GM23338 (cell line): ENCODE measurements around the gene B3GALNT2. TPM values are rescaled to one million over a fixed set of nuclear protein-coding genes. Genes with fewer than 3 reads are reported as not detected.

Source experiments
- ATAC-seq: fragments of 200-7000 bp; cut with Tn5 transposase; 3 replicates; pipeline ENCODE4 v1.9.1; 2020
- DNase-seq: peaks from one replicate; pipeline ENCODE4 v3.0.0-alpha.2; 2015; ENCODE audit warnings: low spot score
- H2AFZ ChIP-seq: fragments of 200-600 bp; sonication (generic); 2 replicates; pipeline ENCODE4 v1.8.0; 2016; ENCODE audit warnings: antibody characterized with exemption, mild to moderate bottlenecking, moderate library complexity
- H3F3A ChIP-seq: fragments of 200-600 bp; sonication (generic); replicated peaks from 2 replicates; pipeline ENCODE4 v1.8.0; 2017; ENCODE audit warnings: antibody characterized with exemption, mixed run types, low read depth
- H3K27ac ChIP-seq: fragments of 200-600 bp; sonication (generic); 2 replicates; pipeline ENCODE4 v1.6.1; 2016; ENCODE audit warnings: low read depth
- H3K27me3 ChIP-seq: fragments of 200-600 bp; sonication (generic); 2 replicates; pipeline ENCODE4 v1.8.0; 2016; ENCODE audit warnings: mild to moderate bottlenecking, mixed run types, moderate library complexity; ENCODE audit not compliant: insufficient read depth
- H3K36me3 ChIP-seq: fragments of 200-600 bp; sonication (generic); 2 replicates; pipeline ENCODE4 v1.8.0; 2016; ENCODE audit warnings: mild to moderate bottlenecking; ENCODE audit not compliant: insufficient read depth
- H3K4me1 ChIP-seq: fragments of 200-600 bp; sonication (generic); 2 replicates; pipeline ENCODE4 v1.8.0; 2016; ENCODE audit warnings: mild to moderate bottlenecking, moderate library complexity; ENCODE audit not compliant: insufficient read depth
- H3K4me2 ChIP-seq: fragments of 200-600 bp; sonication (generic); 2 replicates; pipeline ENCODE4 v1.7.1; 2017; ENCODE audit warnings: mixed run types
- H3K4me3 ChIP-seq: fragments of 200-600 bp; sonication (generic); 2 replicates; pipeline ENCODE4 v1.6.1; 2016; ENCODE audit warnings: mixed run types
- H3K79me2 ChIP-seq: fragments of 200-600 bp; sonication (generic); replicated peaks from 2 replicates; pipeline ENCODE4 v1.8.0; 2017; ENCODE audit warnings: mild to moderate bottlenecking; ENCODE audit not compliant: insufficient read depth
- H3K9me2 ChIP-seq: fragments of 200-600 bp; sonication (generic); 2 replicates; pipeline ENCODE4 v1.8.0; 2017; ENCODE audit not compliant: insufficient read depth
- H4K20me1 ChIP-seq: fragments of 200-600 bp; sonication (generic); replicated peaks from 2 replicates; pipeline ENCODE4 v1.8.0; 2017; ENCODE audit warnings: mild to moderate bottlenecking; ENCODE audit not compliant: insufficient read depth
- H3K27ac Mint-ChIP-seq: 2 replicates; pipeline ENCODE4 v1.8.0; 2020; ENCODE audit warnings: inconsistent platforms, mild to moderate bottlenecking, moderate library complexity, mixed read lengths
- H3K27me3 Mint-ChIP-seq: 3 replicates; pipeline ENCODE4 v1.8.0; 2022; ENCODE audit warnings: low read depth, mild to moderate bottlenecking, moderate library complexity, mixed read lengths, inconsistent platforms; ENCODE audit not compliant: insufficient read depth, poor library complexity
- H3K36me3 Mint-ChIP-seq: 3 replicates; pipeline ENCODE4 v1.8.0; 2021; ENCODE audit warnings: low read depth, mild to moderate bottlenecking, inconsistent platforms, moderate library complexity, mixed read lengths
- H3K4me1 Mint-ChIP-seq: 3 replicates; pipeline ENCODE4 v1.8.0; 2020; ENCODE audit warnings: mild to moderate bottlenecking, inconsistent platforms, mixed read lengths
- H3K4me3 Mint-ChIP-seq: 3 replicates; pipeline ENCODE4 v1.8.0; 2021; ENCODE audit warnings: moderate library complexity, mild to moderate bottlenecking, inconsistent platforms, mixed read lengths
- H3K9me3 Mint-ChIP-seq: 3 replicates; pipeline ENCODE4 v1.8.0; 2020; ENCODE audit warnings: moderate library complexity, mild to moderate bottlenecking, inconsistent platforms, mixed read lengths
- CREB1 ChIP-seq: fragments of 250-450 bp; sonication (Bioruptor Pico); IDR thresholded peaks from 2 replicates; pipeline ENCODE4 v1.5.0; 2020; ENCODE audit warnings: low read depth, mild to moderate bottlenecking, moderate library complexity
- EZH2 ChIP-seq: fragments of 200-600 bp; sonication (generic); IDR thresholded peaks from one replicate; pipeline ENCODE4 v1.8.0; 2017; ENCODE audit warnings: antibody characterized with exemption, mild to moderate bottlenecking, low read depth; ENCODE audit not compliant: unreplicated experiment
- EZH2phosphoT487 ChIP-seq: fragments of 200-600 bp; sonication (generic); IDR thresholded peaks from one replicate; pipeline ENCODE4 v1.8.1; 2018; ENCODE audit warnings: antibody characterized with exemption; ENCODE audit not compliant: unreplicated experiment
- JUNB ChIP-seq: IDR thresholded peaks from one replicate; pipeline ENCODE4 v1.6.1; 2016; ENCODE audit warnings: antibody characterized with exemption; ENCODE audit not compliant: unreplicated experiment
- NANOG ChIP-seq: IDR thresholded peaks from 2 replicates; pipeline ENCODE4 v1.6.1; 2016; ENCODE audit warnings: antibody characterized with exemption, borderline replicate concordance
- POLR2AphosphoS5 ChIP-seq: IDR thresholded peaks from 2 replicates; pipeline ENCODE4 v1.6.1; 2016; ENCODE audit warnings: antibody characterized with exemption, low read depth
- STAT1 ChIP-seq: IDR thresholded peaks from one replicate; pipeline ENCODE4 v1.6.1; 2016; ENCODE audit warnings: antibody characterized with exemption; ENCODE audit not compliant: unreplicated experiment
- ZNF114 ChIP-seq: fragments of 250-450 bp; sonication (Bioruptor Pico); IDR thresholded peaks from 2 replicates; pipeline ENCODE4 v1.5.0; 2020; ENCODE audit warnings: mild to moderate bottlenecking, moderate library complexity
- ZNF331 ChIP-seq: fragments of 250-450 bp; sonication (Bioruptor Pico); IDR thresholded peaks from 2 replicates; pipeline ENCODE4 v1.5.0; 2020; ENCODE audit warnings: low read depth, mild to moderate bottlenecking, moderate library complexity
- polyA plus RNA-seq: library from polyadenylated mRNA; unstranded; fragments of >200 nt; fragmentation: Nextera tagmentation; extraction: Ambion mirVana; gene quantifications from 2 replicates; pipeline ENCODE4 v1.2.1, GENCODE V29; 2016
- total RNA-seq: library from RNA; depleted of rRNA; stranded (reverse); fragments of >200 nt; shearing (Covaris generic); gene quantifications from 2 replicates; pipeline ENCODE4 v1.2.3, GENCODE V29; 2014
- TF ChIP-seq, protein P1 (sequence below): fragments of 250-450 bp; sonication (Bioruptor Pico); IDR thresholded peaks from 2 replicates; pipeline ENCODE4 v1.5.0; 2020; ENCODE audit warnings: mild to moderate bottlenecking, moderate library complexity
- TF ChIP-seq, protein P2 (sequence below): IDR thresholded peaks from 2 replicates; pipeline ENCODE4 v1.6.1; 2016; ENCODE audit warnings: antibody characterized with exemption
- TF ChIP-seq, protein P3 (sequence below), 2 experiments: fragments of 200-600 bp in 1 of 2; sonication (generic) in 1 of 2; conservative IDR thresholded peaks; 2 replicates each; pipeline versions ENCODE4 v1.5.1 to v1.6.1; 2016 to 2017; ENCODE audit warnings: antibody characterized with exemption in 2 of 2, low read depth in 2 of 2, mild to moderate bottlenecking in 2 of 2, moderate library complexity in 1 of 2
- TF ChIP-seq, protein P4 (sequence below): IDR thresholded peaks from one replicate; pipeline ENCODE4 v1.6.1; 2018; ENCODE audit warnings: antibody characterized with exemption; ENCODE audit not compliant: unreplicated experiment

The B3GALNT2 gene
- total and polyA plus RNA-seq, 2 experiments from 2014 or later = 14.4 to 48.8 TPM

DNA sequence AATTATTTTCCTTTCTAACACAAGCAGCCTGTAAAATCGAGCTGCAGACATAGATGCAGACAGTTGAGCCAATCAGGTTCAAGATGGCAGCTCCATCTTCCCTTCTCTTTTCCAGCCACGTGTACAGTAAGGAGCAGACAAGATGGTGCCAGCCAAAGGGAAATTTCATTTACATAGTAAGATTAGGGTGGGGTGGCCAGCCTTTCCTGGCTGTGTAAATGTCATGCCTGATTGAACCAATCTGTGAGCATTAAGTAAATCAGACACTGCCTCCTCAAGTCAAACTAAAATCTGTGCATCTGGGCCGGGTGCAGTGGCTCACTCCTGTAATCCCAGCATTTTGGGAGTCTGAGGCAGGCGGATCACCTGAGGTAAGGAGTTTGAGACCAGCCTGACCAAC is 76.8 kb downstream of the B3GALNT2 start:
- ATAC-seq (no peak), DNase-seq (no peak)
- Mint-ChIP-seq H3K4me3 (no peak overlapping the region), H3K27me3 (no peaks in the 10 kb centered on the region), H3K9me3 (no peaks in the 10 kb centered on the region), H3K4me1 (peaks cover 13% of the 10 kb centered on the region), H3K36me3 (peaks cover 2% of the 10 kb centered on the region; the same call in 2 of the 3 replicates), H3K27ac (no peak overlapping the region)
- Histone ChIP-seq H3K79me2 (peaks cover 8% of the 10 kb centered on the region; the same call in 1 of the 2 replicates), H3K4me1 (peaks cover 5% of the 10 kb centered on the region; the same call in 1 of the 2 replicates), H4K20me1 (no peaks in the 10 kb centered on the region), H3K27me3 (no peaks in the 10 kb centered on the region), H3F3A (no peaks in the 10 kb centered on the region), H3K9me2 (no peaks in the 10 kb centered on the region), H3K4me2 (no peak overlapping the region), H3K4me3 (no peak overlapping the region), H3K27ac (peak overlapping the region; percentile 39; the same call in 1 of the 2 replicates), H2AFZ (no peak overlapping the region), H3K36me3 (no peaks in the 10 kb centered on the region)
- TF ChIP-seq EZH2phosphoT487 (no peak), ZNF331 (CRISPR knock-in tag) (no peak), JUNB (no peak), POLR2AphosphoS5 (no peak), EZH2 (no peak), CREB1 (no peak), NANOG (no peak), STAT1 (no peak), ZNF114 (CRISPR knock-in tag) (no peak)
- TF ChIP-seq, protein P1, sequence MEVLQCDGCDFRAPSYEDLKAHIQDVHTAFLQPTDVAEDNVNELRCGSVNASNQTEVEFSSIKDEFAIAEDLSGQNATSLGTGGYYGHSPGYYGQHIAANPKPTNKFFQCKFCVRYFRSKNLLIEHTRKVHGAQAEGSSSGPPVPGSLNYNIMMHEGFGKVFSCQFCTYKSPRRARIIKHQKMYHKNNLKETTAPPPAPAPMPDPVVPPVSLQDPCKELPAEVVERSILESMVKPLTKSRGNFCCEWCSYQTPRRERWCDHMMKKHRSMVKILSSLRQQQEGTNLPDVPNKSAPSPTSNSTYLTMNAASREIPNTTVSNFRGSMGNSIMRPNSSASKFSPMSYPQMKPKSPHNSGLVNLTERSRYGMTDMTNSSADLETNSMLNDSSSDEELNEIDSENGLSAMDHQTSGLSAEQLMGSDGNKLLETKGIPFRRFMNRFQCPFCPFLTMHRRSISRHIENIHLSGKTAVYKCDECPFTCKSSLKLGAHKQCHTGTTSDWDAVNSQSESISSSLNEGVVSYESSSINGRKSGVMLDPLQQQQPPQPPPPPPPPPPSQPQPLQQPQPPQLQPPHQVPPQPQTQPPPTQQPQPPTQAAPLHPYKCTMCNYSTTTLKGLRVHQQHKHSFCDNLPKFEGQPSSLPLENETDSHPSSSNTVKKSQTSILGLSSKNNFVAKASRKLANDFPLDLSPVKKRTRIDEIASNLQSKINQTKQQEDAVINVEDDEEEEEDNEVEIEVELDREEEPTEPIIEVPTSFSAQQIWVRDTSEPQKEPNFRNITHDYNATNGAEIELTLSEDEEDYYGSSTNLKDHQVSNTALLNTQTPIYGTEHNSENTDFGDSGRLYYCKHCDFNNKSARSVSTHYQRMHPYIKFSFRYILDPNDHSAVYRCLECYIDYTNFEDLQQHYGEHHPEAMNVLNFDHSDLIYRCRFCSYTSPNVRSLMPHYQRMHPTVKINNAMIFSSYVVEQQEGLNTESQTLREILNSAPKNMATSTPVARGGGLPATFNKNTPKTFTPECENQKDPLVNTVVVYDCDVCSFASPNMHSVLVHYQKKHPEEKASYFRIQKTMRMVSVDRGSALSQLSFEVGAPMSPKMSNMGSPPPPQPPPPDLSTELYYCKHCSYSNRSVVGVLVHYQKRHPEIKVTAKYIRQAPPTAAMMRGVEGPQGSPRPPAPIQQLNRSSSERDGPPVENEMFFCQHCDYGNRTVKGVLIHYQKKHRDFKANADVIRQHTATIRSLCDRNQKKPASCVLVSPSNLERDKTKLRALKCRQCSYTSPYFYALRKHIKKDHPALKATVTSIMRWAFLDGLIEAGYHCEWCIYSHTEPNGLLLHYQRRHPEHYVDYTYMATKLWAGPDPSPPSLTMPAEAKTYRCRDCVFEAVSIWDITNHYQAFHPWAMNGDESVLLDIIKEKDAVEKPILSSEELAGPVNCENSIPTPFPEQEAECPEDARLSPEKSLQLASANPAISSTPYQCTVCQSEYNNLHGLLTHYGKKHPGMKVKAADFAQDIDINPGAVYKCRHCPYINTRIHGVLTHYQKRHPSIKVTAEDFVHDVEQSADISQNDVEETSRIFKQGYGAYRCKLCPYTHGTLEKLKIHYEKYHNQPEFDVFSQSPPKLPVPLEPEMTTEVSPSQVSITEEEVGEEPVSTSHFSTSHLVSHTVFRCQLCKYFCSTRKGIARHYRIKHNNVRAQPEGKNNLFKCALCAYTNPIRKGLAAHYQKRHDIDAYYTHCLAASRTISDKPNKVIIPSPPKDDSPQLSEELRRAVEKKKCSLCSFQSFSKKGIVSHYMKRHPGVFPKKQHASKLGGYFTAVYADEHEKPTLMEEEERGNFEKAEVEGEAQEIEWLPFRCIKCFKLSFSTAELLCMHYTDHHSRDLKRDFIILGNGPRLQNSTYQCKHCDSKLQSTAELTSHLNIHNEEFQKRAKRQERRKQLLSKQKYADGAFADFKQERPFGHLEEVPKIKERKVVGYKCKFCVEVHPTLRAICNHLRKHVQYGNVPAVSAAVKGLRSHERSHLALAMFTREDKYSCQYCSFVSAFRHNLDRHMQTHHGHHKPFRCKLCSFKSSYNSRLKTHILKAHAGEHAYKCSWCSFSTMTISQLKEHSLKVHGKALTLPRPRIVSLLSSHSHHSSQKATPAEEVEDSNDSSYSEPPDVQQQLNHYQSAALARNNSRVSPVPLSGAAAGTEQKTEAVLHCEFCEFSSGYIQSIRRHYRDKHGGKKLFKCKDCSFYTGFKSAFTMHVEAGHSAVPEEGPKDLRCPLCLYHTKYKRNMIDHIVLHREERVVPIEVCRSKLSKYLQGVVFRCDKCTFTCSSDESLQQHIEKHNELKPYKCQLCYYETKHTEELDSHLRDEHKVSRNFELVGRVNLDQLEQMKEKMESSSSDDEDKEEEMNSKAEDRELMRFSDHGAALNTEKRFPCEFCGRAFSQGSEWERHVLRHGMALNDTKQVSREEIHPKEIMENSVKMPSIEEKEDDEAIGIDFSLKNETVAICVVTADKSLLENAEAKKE (CRISPR knock-in tag) = no peak
- TF ChIP-seq, protein P2, sequence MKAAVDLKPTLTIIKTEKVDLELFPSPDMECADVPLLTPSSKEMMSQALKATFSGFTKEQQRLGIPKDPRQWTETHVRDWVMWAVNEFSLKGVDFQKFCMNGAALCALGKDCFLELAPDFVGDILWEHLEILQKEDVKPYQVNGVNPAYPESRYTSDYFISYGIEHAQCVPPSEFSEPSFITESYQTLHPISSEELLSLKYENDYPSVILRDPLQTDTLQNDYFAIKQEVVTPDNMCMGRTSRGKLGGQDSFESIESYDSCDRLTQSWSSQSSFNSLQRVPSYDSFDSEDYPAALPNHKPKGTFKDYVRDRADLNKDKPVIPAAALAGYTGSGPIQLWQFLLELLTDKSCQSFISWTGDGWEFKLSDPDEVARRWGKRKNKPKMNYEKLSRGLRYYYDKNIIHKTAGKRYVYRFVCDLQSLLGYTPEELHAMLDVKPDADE = no peak
- TF ChIP-seq, protein P3, sequence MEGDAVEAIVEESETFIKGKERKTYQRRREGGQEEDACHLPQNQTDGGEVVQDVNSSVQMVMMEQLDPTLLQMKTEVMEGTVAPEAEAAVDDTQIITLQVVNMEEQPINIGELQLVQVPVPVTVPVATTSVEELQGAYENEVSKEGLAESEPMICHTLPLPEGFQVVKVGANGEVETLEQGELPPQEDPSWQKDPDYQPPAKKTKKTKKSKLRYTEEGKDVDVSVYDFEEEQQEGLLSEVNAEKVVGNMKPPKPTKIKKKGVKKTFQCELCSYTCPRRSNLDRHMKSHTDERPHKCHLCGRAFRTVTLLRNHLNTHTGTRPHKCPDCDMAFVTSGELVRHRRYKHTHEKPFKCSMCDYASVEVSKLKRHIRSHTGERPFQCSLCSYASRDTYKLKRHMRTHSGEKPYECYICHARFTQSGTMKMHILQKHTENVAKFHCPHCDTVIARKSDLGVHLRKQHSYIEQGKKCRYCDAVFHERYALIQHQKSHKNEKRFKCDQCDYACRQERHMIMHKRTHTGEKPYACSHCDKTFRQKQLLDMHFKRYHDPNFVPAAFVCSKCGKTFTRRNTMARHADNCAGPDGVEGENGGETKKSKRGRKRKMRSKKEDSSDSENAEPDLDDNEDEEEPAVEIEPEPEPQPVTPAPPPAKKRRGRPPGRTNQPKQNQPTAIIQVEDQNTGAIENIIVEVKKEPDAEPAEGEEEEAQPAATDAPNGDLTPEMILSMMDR (conservative IDR thresholded peaks at IDR 0.05; ENCODE audit: low read depth in 2 of 2) = no peak
- TF ChIP-seq, protein P4, sequence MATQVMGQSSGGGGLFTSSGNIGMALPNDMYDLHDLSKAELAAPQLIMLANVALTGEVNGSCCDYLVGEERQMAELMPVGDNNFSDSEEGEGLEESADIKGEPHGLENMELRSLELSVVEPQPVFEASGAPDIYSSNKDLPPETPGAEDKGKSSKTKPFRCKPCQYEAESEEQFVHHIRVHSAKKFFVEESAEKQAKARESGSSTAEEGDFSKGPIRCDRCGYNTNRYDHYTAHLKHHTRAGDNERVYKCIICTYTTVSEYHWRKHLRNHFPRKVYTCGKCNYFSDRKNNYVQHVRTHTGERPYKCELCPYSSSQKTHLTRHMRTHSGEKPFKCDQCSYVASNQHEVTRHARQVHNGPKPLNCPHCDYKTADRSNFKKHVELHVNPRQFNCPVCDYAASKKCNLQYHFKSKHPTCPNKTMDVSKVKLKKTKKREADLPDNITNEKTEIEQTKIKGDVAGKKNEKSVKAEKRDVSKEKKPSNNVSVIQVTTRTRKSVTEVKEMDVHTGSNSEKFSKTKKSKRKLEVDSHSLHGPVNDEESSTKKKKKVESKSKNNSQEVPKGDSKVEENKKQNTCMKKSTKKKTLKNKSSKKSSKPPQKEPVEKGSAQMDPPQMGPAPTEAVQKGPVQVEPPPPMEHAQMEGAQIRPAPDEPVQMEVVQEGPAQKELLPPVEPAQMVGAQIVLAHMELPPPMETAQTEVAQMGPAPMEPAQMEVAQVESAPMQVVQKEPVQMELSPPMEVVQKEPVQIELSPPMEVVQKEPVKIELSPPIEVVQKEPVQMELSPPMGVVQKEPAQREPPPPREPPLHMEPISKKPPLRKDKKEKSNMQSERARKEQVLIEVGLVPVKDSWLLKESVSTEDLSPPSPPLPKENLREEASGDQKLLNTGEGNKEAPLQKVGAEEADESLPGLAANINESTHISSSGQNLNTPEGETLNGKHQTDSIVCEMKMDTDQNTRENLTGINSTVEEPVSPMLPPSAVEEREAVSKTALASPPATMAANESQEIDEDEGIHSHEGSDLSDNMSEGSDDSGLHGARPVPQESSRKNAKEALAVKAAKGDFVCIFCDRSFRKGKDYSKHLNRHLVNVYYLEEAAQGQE = no peak
